Body of pancreas (tissue), 4 donors: ENCODE results near the gene AP3B2. TPM values are rescaled to one million over a fixed set of nuclear protein-coding genes. Genes with fewer than 3 reads are reported as not detected.

Source experiments
- ATAC-seq: fragments of 150-250 bp; one replicate; pipeline ENCODE4 v1.9.1; 2016
- DNase-seq, 4 donors: peaks; one replicate each; pipeline ENCODE4 v3.0.0-alpha.2; 2019
- H3K27ac ChIP-seq, 4 donors: fragments of 200-600 bp; sonication (generic); 1 replicate in 3 of 4; 2 replicates in 1 of 4; pipeline versions ENCODE4 v1.5.1 to v1.6.1; 2016 to 2019; ENCODE audit warnings: mild to moderate bottlenecking in 1 of 4, mixed read lengths in 1 of 4, moderate library complexity in 1 of 4
- H3K27me3 ChIP-seq, 2 donors: fragments of 200-600 bp; sonication (generic); one replicate each; pipeline ENCODE4 v1.6.0; 2016; ENCODE audit warnings: mild to moderate bottlenecking in 1 of 2
- H3K36me3 ChIP-seq, 2 donors: fragments of 200-600 bp; sonication (generic); replicated peaks in 1 of 2; 2 replicates each; pipeline ENCODE4 v1.5.1; 2016; ENCODE audit warnings: low read depth in 2 of 2; ENCODE audit not compliant: insufficient read depth in 1 of 2
- H3K4me1 ChIP-seq: fragments of 200-600 bp; sonication (generic); one replicate; pipeline ENCODE4 v1.6.0; 2016
- H3K4me3 ChIP-seq, 2 donors: fragments of 200-600 bp; sonication (generic); 1 replicate in 1 of 2; 2 replicates in 1 of 2; pipeline ENCODE4 v1.5.1; 2016 to 2019
- H3K9me3 ChIP-seq, 3 donors: fragments of 200-600 bp; sonication (generic); 1 replicate in 2 of 3; 2 replicates in 1 of 3; pipeline ENCODE4 v1.5.1; 2016
- POLR2A ChIP-seq, 3 donors: fragments of 450-650 bp; IDR thresholded peaks; one replicate each; pipeline ENCODE4 v1.6.1; 2016; ENCODE audit warnings: antibody characterized with exemption in 3 of 3, mild to moderate bottlenecking in 2 of 3
- WGBS, 2 donors: methylation state at CpG; one replicate each; pipeline ENCODE4 v1.1.5; 2017; 5-methylcytosine and 5-hydroxymethylcytosine counted together
- intact Hi-C: fragments of 100-400 bp; cut with DNase I; formaldehyde crosslinking; loops from one replicate; pipeline ENCODE4 v1.15.1; 2023
- total RNA-seq, 2 donors: library from RNA; depleted of rRNA; stranded (reverse); fragments of >200 nt; gene quantifications; one replicate each; pipeline ENCODE4 v1.1.0, GENCODE V29; 2016
- TF ChIP-seq, protein P1 (sequence below), 7 experiments: fragments of 450-650 bp in 4 of 7; fragments of 200-600 bp in 3 of 7; sonication (generic) in 3 of 7; IDR thresholded peaks; one replicate each; pipeline ENCODE4 v1.5.1; 2016 to 2019; ENCODE audit warnings: antibody characterized with exemption in 7 of 7

Gene AP3B2
- total RNA-seq, 2 donors from 2014 or later, result 3.9 to 6.6 TPM

- H3K9me3 ChIP-seq, result no peaks in the 10 kb centered on the region
- TF ChIP-seq POLR2A (IDR thresholded peaks at IDR 0.05), result no peak
- H3K27me3 ChIP-seq, result no peaks in the 10 kb centered on the region
- no peaks in the 10 kb centered on the region for H3K36me3 ChIP-seq
- peaks cover 33% of the 10 kb centered on the region for H3K4me1 ChIP-seq
- 56 to 76% methylated on average over 3 of the region's 3 CpGs for WGBS, 2 donors
- no peak overlapping the region for H3K27ac ChIP-seq
- DNase-seq, result no peak
- intact Hi-C loops, result no loop called here
- no peak for ATAC-seq
- H3K4me3 ChIP-seq, result no peak overlapping the region
Observed at GRCh38 chr15:82642656-82643055, 67.0 kb downstream of the AP3B2 start.

GRCh38 chr15:82641129-82641798 is 68.4 kb downstream of the AP3B2 start:
- Histone ChIP-seq H3K27ac (no peak overlapping the region), H3K4me1 (peaks cover 19% of the 10 kb centered on the region), H3K27me3 (no peaks in the 10 kb centered on the region), H3K9me3 (no peaks in the 10 kb centered on the region), H3K4me3 (no peak overlapping the region), H3K36me3 (no peaks in the 10 kb centered on the region)
- TF ChIP-seq, protein P1, sequence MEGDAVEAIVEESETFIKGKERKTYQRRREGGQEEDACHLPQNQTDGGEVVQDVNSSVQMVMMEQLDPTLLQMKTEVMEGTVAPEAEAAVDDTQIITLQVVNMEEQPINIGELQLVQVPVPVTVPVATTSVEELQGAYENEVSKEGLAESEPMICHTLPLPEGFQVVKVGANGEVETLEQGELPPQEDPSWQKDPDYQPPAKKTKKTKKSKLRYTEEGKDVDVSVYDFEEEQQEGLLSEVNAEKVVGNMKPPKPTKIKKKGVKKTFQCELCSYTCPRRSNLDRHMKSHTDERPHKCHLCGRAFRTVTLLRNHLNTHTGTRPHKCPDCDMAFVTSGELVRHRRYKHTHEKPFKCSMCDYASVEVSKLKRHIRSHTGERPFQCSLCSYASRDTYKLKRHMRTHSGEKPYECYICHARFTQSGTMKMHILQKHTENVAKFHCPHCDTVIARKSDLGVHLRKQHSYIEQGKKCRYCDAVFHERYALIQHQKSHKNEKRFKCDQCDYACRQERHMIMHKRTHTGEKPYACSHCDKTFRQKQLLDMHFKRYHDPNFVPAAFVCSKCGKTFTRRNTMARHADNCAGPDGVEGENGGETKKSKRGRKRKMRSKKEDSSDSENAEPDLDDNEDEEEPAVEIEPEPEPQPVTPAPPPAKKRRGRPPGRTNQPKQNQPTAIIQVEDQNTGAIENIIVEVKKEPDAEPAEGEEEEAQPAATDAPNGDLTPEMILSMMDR (IDR thresholded peaks at IDR 0.05), result no peak
- TF ChIP-seq POLR2A (IDR thresholded peaks at IDR 0.05), result no peak
- intact Hi-C loops, result no loop called here
- DNase-seq (peak in 1 of 4 donors; percentile 57), ATAC-seq (peak; percentile 35)
- WGBS, 2 donors, result 17 to 22% methylated on average over 2 of the region's 2 CpGs

DNA sequence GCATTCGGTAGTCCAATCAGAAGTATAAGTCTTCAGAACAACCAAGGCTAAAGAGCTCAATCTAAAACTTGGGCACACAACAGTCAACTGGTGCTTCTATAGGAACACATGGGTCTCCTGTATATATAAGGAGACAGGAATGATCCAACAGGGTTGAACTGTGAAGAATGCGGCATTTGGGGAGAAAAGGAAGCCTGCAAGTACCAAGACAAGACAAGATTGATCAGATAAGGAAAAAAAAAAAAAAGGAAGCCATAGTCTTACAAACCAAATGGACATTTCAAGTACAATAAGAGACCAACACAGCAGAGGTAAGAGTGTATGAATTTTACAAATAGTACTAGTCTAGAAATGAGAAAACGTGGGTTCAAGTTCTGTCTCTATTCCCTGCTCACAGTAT is 69.0 kb downstream of the AP3B2 start:
- no peaks in the 10 kb centered on the region for H3K27me3 ChIP-seq
- TF ChIP-seq, protein P1 (IDR thresholded peaks at IDR 0.05), result no peak
- TF ChIP-seq POLR2A (IDR thresholded peaks at IDR 0.05), result no peak

GRCh38 chr15:82635798-82636197 is 73.9 kb downstream of the AP3B2 start:
- Histone ChIP-seq H3K36me3 (no peaks in the 10 kb centered on the region), H3K4me1 (peaks cover 5% of the 10 kb centered on the region), H3K27ac (no peak overlapping the region), H3K4me3 (no peak overlapping the region), H3K27me3 (no peaks in the 10 kb centered on the region), H3K9me3 (no peaks in the 10 kb centered on the region)
- 56 to 62% methylated on average over 2 of the region's 2 CpGs for WGBS, 2 donors
- no peak for TF ChIP-seq POLR2A (IDR thresholded peaks at IDR 0.05)
- TF ChIP-seq, protein P1 (IDR thresholded peaks at IDR 0.05), result no peak
- no peak for ATAC-seq
- intact Hi-C loops, result no loop called here
- no peak for DNase-seq

More for the DNA sequence above, 69.0 kb downstream of the AP3B2 start:
- DNase-seq (no peak), ATAC-seq (no peak)
- Histone ChIP-seq H3K27ac (no peak overlapping the region), H3K4me3 (no peak overlapping the region), H3K9me3 (no peaks in the 10 kb centered on the region), H3K4me1 (peaks cover 15% of the 10 kb centered on the region), H3K36me3 (no peaks in the 10 kb centered on the region)
- intact Hi-C loops, result no loop called here
- WGBS, 2 donors, result 50 to 72% methylated on average over 3 of the region's 3 CpGs

- WGBS, 2 donors, result 65 to 79% methylated on average over 4 of the region's 4 CpGs
- intact Hi-C loops, result no loop called here
Observed at GRCh38 chr15:82630033-82630432, 79.6 kb downstream of the AP3B2 start.

More at GRCh38 chr15:82630033-82630432, 79.6 kb downstream of the AP3B2 start:
- no peak overlapping the region for H3K4me3 ChIP-seq
- H3K27me3 ChIP-seq, result no peaks in the 10 kb centered on the region
- no peaks in the 10 kb centered on the region for H3K9me3 ChIP-seq
- H3K4me1 ChIP-seq, result no peaks in the 10 kb centered on the region
- DNase-seq (no peak), ATAC-seq (no peak)
- H3K27ac ChIP-seq, result no peak overlapping the region
- TF ChIP-seq, protein P1 (IDR thresholded peaks at IDR 0.05), result no peak
- no peak for TF ChIP-seq POLR2A (IDR thresholded peaks at IDR 0.05)
- H3K36me3 ChIP-seq, result no peaks in the 10 kb centered on the region
